H9 (cell line): ENCODE data around the gene GGT5. TPM values are rescaled to one million over a fixed set of nuclear protein-coding genes. Genes with fewer than 3 reads are reported as not detected.
"Not testable (repeated sequence)": the region's sequence is repeated elsewhere in the genome, so short reads cannot be mapped to it uniquely, and the experiment has no call there.

Experiments used
- DNase-seq: peaks from one replicate; pipeline ENCODE4 v3.0.0-alpha.2; 2017
- H2AFZ ChIP-seq: one replicate; pipeline ENCODE4 v1.6.1; 2013; ENCODE audit warnings: mild to moderate bottlenecking, low read length, control low read depth, moderate library complexity
- H2AK5ac ChIP-seq: 2 replicates; pipeline ENCODE4 v1.6.1; 2013; ENCODE audit warnings: low read length, control low read depth, mixed read lengths; ENCODE audit not compliant: insufficient read length
- H2BK120ac ChIP-seq: one replicate; pipeline ENCODE4 v1.6.1; 2013; ENCODE audit warnings: low read depth, mild to moderate bottlenecking, low read length, control low read depth, inconsistent platforms; ENCODE audit not compliant: poor library complexity, severe bottlenecking
- H2BK12ac ChIP-seq: 2 replicates; pipeline ENCODE4 v1.6.1; 2013; ENCODE audit warnings: low read length, control low read depth, mixed read lengths, low read depth; ENCODE audit not compliant: insufficient read length
- H2BK15ac ChIP-seq: 2 replicates; pipeline ENCODE4 v1.6.1; 2013; ENCODE audit warnings: low read depth, low read length, control low read depth
- H2BK20ac ChIP-seq: one replicate; pipeline ENCODE4 v1.6.1; 2013; ENCODE audit warnings: low read depth, mild to moderate bottlenecking, low read length, control low read depth, inconsistent platforms; ENCODE audit not compliant: poor library complexity, severe bottlenecking
- H2BK5ac ChIP-seq: 2 replicates; pipeline ENCODE4 v1.6.1; 2013; ENCODE audit warnings: low read length, control low read depth, mixed read lengths; ENCODE audit not compliant: insufficient read length
- H3K14ac ChIP-seq: 2 replicates; pipeline ENCODE4 v1.6.1; 2013; ENCODE audit warnings: low read length, control low read depth; ENCODE audit not compliant: insufficient read depth
- H3K18ac ChIP-seq: 2 replicates; pipeline ENCODE4 v1.6.1; 2013; ENCODE audit warnings: low read depth, mild to moderate bottlenecking, mixed read lengths, low read length, control low read depth; ENCODE audit not compliant: insufficient read length
- H3K23ac ChIP-seq: 2 replicates; pipeline ENCODE4 v1.6.1; 2013; ENCODE audit warnings: low read length, control low read depth, mixed read lengths, low read depth; ENCODE audit not compliant: insufficient read length
- H3K23me2 ChIP-seq: 2 replicates; pipeline ENCODE4 v1.6.1; 2013; ENCODE audit warnings: low read depth, mild to moderate bottlenecking, mixed read lengths, low read length, control low read depth; ENCODE audit not compliant: insufficient read length, poor library complexity, severe bottlenecking
- H3K27ac ChIP-seq: 2 replicates; pipeline ENCODE4 v1.5.1; 2013; ENCODE audit warnings: low read length, control low read depth, mixed read lengths, low read depth; ENCODE audit not compliant: insufficient read length
- H3K27me3 ChIP-seq: 2 replicates; pipeline ENCODE4 v1.6.1; 2013; ENCODE audit warnings: low read length, control low read depth, inconsistent platforms; ENCODE audit not compliant: insufficient read depth
- H3K4ac ChIP-seq: 2 replicates; pipeline ENCODE4 v1.6.1; 2013; ENCODE audit warnings: low read depth, mild to moderate bottlenecking, control low read depth, inconsistent platforms, low read length, moderate library complexity
- H3K4me1 ChIP-seq: 2 replicates; pipeline ENCODE4 v1.6.1; 2013; ENCODE audit warnings: low read length, control low read depth, inconsistent platforms; ENCODE audit not compliant: insufficient read depth
- H3K4me2 ChIP-seq: 2 replicates; pipeline ENCODE4 v1.6.1; 2013; ENCODE audit warnings: low read length, control low read depth, mixed read lengths; ENCODE audit not compliant: insufficient read length, insufficient read depth
- H3K56ac ChIP-seq: 2 replicates; pipeline ENCODE4 v1.6.1; 2013; ENCODE audit warnings: low read depth, mild to moderate bottlenecking, mixed read lengths, low read length, control low read depth; ENCODE audit not compliant: insufficient read length
- H3K79me1 ChIP-seq: 2 replicates; pipeline ENCODE4 v1.6.1; 2013; ENCODE audit warnings: low read depth, mild to moderate bottlenecking, moderate library complexity, low read length, control low read depth, inconsistent platforms; ENCODE audit not compliant: insufficient read depth, poor library complexity, severe bottlenecking
- H3K79me2 ChIP-seq: 2 replicates; pipeline ENCODE4 v1.6.1; 2013; ENCODE audit warnings: low read length, control low read depth, inconsistent platforms; ENCODE audit not compliant: insufficient read depth
- H3K9ac ChIP-seq: 2 replicates; pipeline ENCODE4 v1.6.1; 2013; ENCODE audit warnings: low read length, control low read depth, mixed read lengths; ENCODE audit not compliant: insufficient read length; ENCODE audit errors: extremely low read depth
- H3K9me3 ChIP-seq: one replicate; pipeline ENCODE4 v1.6.1; 2013; ENCODE audit warnings: low read depth, low read length, inconsistent platforms; ENCODE audit not compliant: control insufficient read depth
- H3T11ph ChIP-seq: one replicate; pipeline ENCODE4 v1.6.1; 2013; ENCODE audit warnings: mild to moderate bottlenecking, low read length, control low read depth, inconsistent platforms
- H4K20me1 ChIP-seq: one replicate; pipeline ENCODE4 v1.6.1; 2013; ENCODE audit not compliant: control insufficient read depth, insufficient read length, insufficient read depth
- H4K5ac ChIP-seq: 2 replicates; pipeline ENCODE4 v1.6.1; 2013; ENCODE audit warnings: low read depth, mild to moderate bottlenecking, mixed read lengths, low read length, control low read depth; ENCODE audit not compliant: insufficient read length
- H4K8ac ChIP-seq: replicated peaks from 2 replicates; pipeline ENCODE4 v1.6.1; 2013; ENCODE audit warnings: low read length, control low read depth, mixed read lengths, low read depth; ENCODE audit not compliant: insufficient read length
- H4K91ac ChIP-seq: 2 replicates; pipeline ENCODE4 v1.6.1; 2013; ENCODE audit warnings: low read depth, mild to moderate bottlenecking, moderate library complexity, mixed read lengths, low read length, control low read depth; ENCODE audit not compliant: insufficient read length
- H3K27ac Mint-ChIP-seq, 3 experiments: 2 replicates in 2 of 3; 3 replicates in 1 of 3; pipeline ENCODE4 v1.8.0; 2020 to 2021; ENCODE audit warnings: mixed read lengths in 3 of 3, mild to moderate bottlenecking in 1 of 3, moderate library complexity in 1 of 3
- H3K27me3 Mint-ChIP-seq: 2 replicates; pipeline ENCODE4 v1.8.0; 2021; ENCODE audit warnings: low read depth, mild to moderate bottlenecking, moderate library complexity, mixed read lengths
- H3K36me3 Mint-ChIP-seq, 3 experiments: 2 replicates in 2 of 3; 3 replicates in 1 of 3; pipeline ENCODE4 v1.8.0; 2020 to 2021; ENCODE audit warnings: low read depth in 3 of 3, mixed read lengths in 3 of 3; ENCODE audit not compliant: insufficient read depth in 1 of 3
- H3K4me1 Mint-ChIP-seq, 2 experiments: 2 replicates each; pipeline ENCODE4 v1.8.0; 2020; ENCODE audit warnings: mixed read lengths in 2 of 2
- H3K4me3 Mint-ChIP-seq, 2 experiments: 2 replicates in 1 of 2; 3 replicates in 1 of 2; pipeline ENCODE4 v1.8.0; 2020 to 2021; ENCODE audit warnings: mild to moderate bottlenecking in 2 of 2, mixed read lengths in 2 of 2, moderate library complexity in 1 of 2
- H3K9me3 Mint-ChIP-seq, 2 experiments: 2 replicates in 1 of 2; 3 replicates in 1 of 2; pipeline ENCODE4 v1.8.0; 2020; ENCODE audit warnings: mild to moderate bottlenecking in 2 of 2, mixed read lengths in 2 of 2, moderate library complexity in 1 of 2
- WGBS: extraction: QIAGEN DNeasy Blood & Tissue Kit; methylation state at CpG from one replicate; pipeline ENCODE4 v1.1.7; 2013; ENCODE audit warnings: missing lambda C conversion rate, low lambda C conversion rate, mixed read lengths; ENCODE audit not compliant: insufficient read length; ENCODE audit errors: extremely low coverage; 5-methylcytosine and 5-hydroxymethylcytosine counted together
- total RNA-seq: library from RNA; stranded (reverse); gene quantifications from 2 replicates; pipeline ENCODE4 v1.2.1, GENCODE V29; 2021

Gene GGT5
- total RNA-seq, 1 experiment from 2014 or later: 0.20 TPM

GRCh38 chr22:24248611-24249010 is 3.7 kb upstream of the GGT5 start:
- H3K27ac Mint-ChIP-seq, H2BK15ac ChIP-seq, H3K9ac ChIP-seq, H2BK12ac ChIP-seq, H3K27me3 ChIP-seq, H4K8ac ChIP-seq, H4K91ac ChIP-seq, H2AK5ac ChIP-seq, H3K18ac ChIP-seq, DNase-seq, H3K36me3 Mint-ChIP-seq, H2AFZ ChIP-seq, H4K5ac ChIP-seq, H3K4ac ChIP-seq, H2BK5ac ChIP-seq, H2BK120ac ChIP-seq, H3K14ac ChIP-seq, H2BK20ac ChIP-seq, H4K20me1 ChIP-seq, H3T11ph ChIP-seq, H3K79me2 ChIP-seq, H3K9me3 ChIP-seq, H3K27me3 Mint-ChIP-seq, H3K4me2 ChIP-seq, H3K4me1 ChIP-seq, H3K23ac ChIP-seq, H3K56ac ChIP-seq, H3K27ac ChIP-seq, H3K9me3 Mint-ChIP-seq, H3K4me3 Mint-ChIP-seq, H3K79me1 ChIP-seq, H3K23me2 ChIP-seq: not testable (repeated sequence)
- WGBS: no CpG with 5 or more reads among the region's 15 CpGs
- peaks cover 7 to 13% of the 10 kb centered on the region in 2 experiments for H3K4me1 Mint-ChIP-seq
